Upper lobe of left lung (tissue), 4 donors: Measurements from ENCODE around the gene CHM.

ENCODE experiments used
- CTCF ChIP-seq, 6 experiments: fragments of 450-650 bp in 4 of 6; fragments of 200-600 bp in 2 of 6; sonication (generic) in 2 of 6; IDR thresholded peaks; one replicate each; pipeline ENCODE4 v1.5.1; 2016 to 2019; ENCODE audit warnings: antibody characterized with exemption in 6 of 6
- POLR2AphosphoS5 ChIP-seq, 2 donors: sonication (generic); formaldehyde crosslinking; IDR thresholded peaks; one replicate each; pipeline ENCODE4 v1.5.1; 2017; ENCODE audit warnings: antibody characterized with exemption in 2 of 2

- TF ChIP-seq POLR2AphosphoS5 (IDR thresholded peaks at IDR 0.05): no peak
- TF ChIP-seq CTCF (IDR thresholded peaks at IDR 0.05): no peak
Observed at GRCh38 chrX:85995641-85996040, 51.7 kb downstream of the CHM start.
